ENCODE measurements around the gene SEMA4D. TPM values are rescaled to one million over a fixed set of nuclear protein-coding genes. Genes with fewer than 3 reads are reported as not detected.

SEMA4D gene
- total and polyA plus RNA-seq, 2 of the 13 experiments (the other 11 are each of a cell fraction or from before 2014, with no cell fraction given), result 0.13 to 0.16 TPM

GRCh38 chr9:89353989-89354388, 143.9 kb downstream of the SEMA4D start (continued):
- TF ChIP-seq ZNF142 (CRISPR knock-in tag; IDR thresholded peaks at IDR 0.05), result no peak
- no peak for TF ChIP-seq HOXA9 (CRISPR knock-in tag; IDR thresholded peaks at IDR 0.05; ENCODE audit: borderline replicate concordance)
- TF ChIP-seq ZNF256 (CRISPR knock-in tag; conservative IDR thresholded peaks at IDR 0.05), result no peak
- TF ChIP-seq ZNF775 (CRISPR knock-in tag; IDR thresholded peaks at IDR 0.05; ENCODE audit: borderline replicate concordance), result no peak
- no peak for TF ChIP-seq ZFP37 (CRISPR knock-in tag; IDR thresholded peaks at IDR 0.05; ENCODE audit: borderline replicate concordance)
- TF ChIP-seq ZSCAN12 (CRISPR knock-in tag; IDR thresholded peaks at IDR 0.05), result no peak
- no peak for TF ChIP-seq ZBTB44 (CRISPR knock-in tag; IDR thresholded peaks at IDR 0.05)
- TF ChIP-seq PITX1 (CRISPR knock-in tag; IDR thresholded peaks at IDR 0.05), result no peak
- no peak for TF ChIP-seq ZNF138 (CRISPR knock-in tag; IDR thresholded peaks at IDR 0.05; ENCODE audit: low read depth)
- TF ChIP-seq FOSL2 (CRISPR knock-in tag; IDR thresholded peaks at IDR 0.05), result peak; percentile 74
- no peak for TF ChIP-seq HNRNPK (IDR thresholded peaks at IDR 0.05; ENCODE audit: low read depth, low read length, poor library complexity, severe bottlenecking)
- no peak for TF ChIP-seq ZNF777 (CRISPR knock-in tag; IDR thresholded peaks at IDR 0.05)
- TF ChIP-seq HOMEZ (CRISPR knock-in tag; IDR thresholded peaks at IDR 0.05; ENCODE audit: low read depth), result no peak
- no peak for TF ChIP-seq KDM5A (IDR thresholded peaks at IDR 0.05; ENCODE audit: borderline replicate concordance, low read length)
- no peak for TF ChIP-seq PBX3 (CRISPR knock-in tag; IDR thresholded peaks at IDR 0.05; ENCODE audit: borderline replicate concordance)
- TF ChIP-seq TEAD3 (CRISPR knock-in tag; optimal IDR thresholded peaks at IDR 0.05; ENCODE audit: borderline replicate concordance), result peak; percentile 38
- no peak for TF ChIP-seq ZGPAT (CRISPR knock-in tag; IDR thresholded peaks at IDR 0.05)
- TF ChIP-seq WIZ (CRISPR knock-in tag; IDR thresholded peaks at IDR 0.05), result no peak
